MM.1S (cell line): ENCODE data around the gene OLFM1.
"Not testable (repeated sequence)": the region's sequence is repeated elsewhere in the genome, so short reads cannot be mapped to it uniquely, and the experiment has no call there.

Experiments used
- DNase-seq: peaks from one replicate; pipeline ENCODE4 v3.0.0-alpha.2; 2015
- H2AFZ ChIP-seq: fragments of 300-600 bp; sonication (generic); 2 replicates; pipeline ENCODE4 v1.6.0; 2016; ENCODE audit warnings: antibody characterized with exemption, low read length
- H3F3A ChIP-seq: fragments of 300-600 bp; sonication (generic); 2 replicates; pipeline ENCODE4 v1.6.1; 2016; ENCODE audit warnings: mild to moderate bottlenecking, antibody characterized with exemption, low read length, moderate library complexity, mixed read lengths; ENCODE audit not compliant: insufficient read depth
- H3K27ac ChIP-seq: fragments of 300-600 bp; sonication (generic); 2 replicates; pipeline ENCODE4 v1.5.1; 2016; ENCODE audit warnings: mild to moderate bottlenecking, low read length
- H3K27me3 ChIP-seq: fragments of 300-600 bp; sonication (generic); replicated peaks from 2 replicates; pipeline ENCODE4 v1.6.0; 2016; ENCODE audit warnings: low read length; ENCODE audit not compliant: insufficient read depth
- H3K36me3 ChIP-seq: fragments of 300-600 bp; sonication (generic); replicated peaks from 2 replicates; pipeline ENCODE4 v1.6.1; 2016; ENCODE audit warnings: mild to moderate bottlenecking, low read length, mixed read lengths; ENCODE audit not compliant: insufficient read depth
- H3K4me1 ChIP-seq: fragments of 300-600 bp; sonication (generic); 2 replicates; pipeline ENCODE4 v1.6.1; 2016; ENCODE audit warnings: low read length, mixed read lengths
- H3K4me2 ChIP-seq: fragments of 300-600 bp; sonication (generic); 2 replicates; pipeline ENCODE4 v1.6.0; 2016; ENCODE audit warnings: low read depth, low read length
- H3K4me3 ChIP-seq: fragments of 300-600 bp; sonication (generic); 2 replicates; pipeline ENCODE4 v1.5.1; 2016; ENCODE audit warnings: low read length, mixed read lengths
- H3K79me2 ChIP-seq: fragments of 300-600 bp; sonication (generic); 2 replicates; pipeline ENCODE4 v1.6.1; 2016; ENCODE audit warnings: mixed run types, low read length, mixed read lengths
- H3K9ac ChIP-seq: fragments of 300-600 bp; sonication (generic); 2 replicates; pipeline ENCODE4 v1.6.1; 2016; ENCODE audit warnings: low read length, mixed read lengths
- H3K9me2 ChIP-seq: fragments of 300-600 bp; sonication (generic); replicated peaks from 2 replicates; pipeline ENCODE4 v1.6.1; 2016; ENCODE audit warnings: mild to moderate bottlenecking, low read length, mixed read lengths; ENCODE audit not compliant: insufficient read depth
- H3K9me3 ChIP-seq: fragments of 300-600 bp; sonication (generic); replicated peaks from 2 replicates; pipeline ENCODE4 v1.6.1; 2016; ENCODE audit warnings: mild to moderate bottlenecking, low read length, mixed read lengths; ENCODE audit not compliant: insufficient read depth
- H4K20me1 ChIP-seq: fragments of 300-600 bp; sonication (generic); 2 replicates; pipeline ENCODE4 v1.6.1; 2016; ENCODE audit warnings: mild to moderate bottlenecking, low read length, moderate library complexity, mixed read lengths; ENCODE audit not compliant: insufficient read depth
- EZH2 ChIP-seq: fragments of 300-600 bp; sonication (generic); optimal IDR thresholded peaks from 2 replicates; pipeline ENCODE3; 2017; ENCODE audit warnings: low read depth, mild to moderate bottlenecking, antibody characterized with exemption, low read length, mixed read lengths
- EZH2phosphoT487 ChIP-seq: fragments of 300-600 bp; sonication (generic); IDR thresholded peaks from 2 replicates; pipeline ENCODE4 v1.6.1; 2018; ENCODE audit warnings: antibody characterized with exemption, low read length
- TF ChIP-seq, protein P1 (sequence below): fragments of 300-600 bp; sonication (generic); IDR thresholded peaks from 2 replicates; pipeline ENCODE4 v1.5.1; 2016; ENCODE audit warnings: antibody characterized with exemption, low read length, mixed read lengths

The OLFM1 gene

DNA sequence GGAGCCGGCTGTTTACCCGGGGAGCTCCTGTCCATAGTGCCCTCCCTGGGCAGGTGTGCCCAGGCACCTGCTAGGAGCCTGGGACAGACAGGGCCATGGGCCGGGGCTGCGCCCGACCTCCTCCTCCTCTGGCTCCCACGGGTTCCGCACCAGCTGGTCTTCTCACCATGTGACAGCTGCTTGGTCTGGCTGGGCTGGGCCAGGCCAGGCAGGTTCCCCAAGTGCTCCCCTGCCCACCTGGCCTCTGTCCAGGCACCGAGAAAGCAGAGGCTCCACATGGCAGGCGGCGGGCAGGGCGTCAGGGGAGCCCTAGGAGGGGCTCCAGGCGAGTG lies 60.0 kb downstream of the OLFM1 start:
- H3F3A ChIP-seq = no peaks in the 10 kb centered on the region
- no peak overlapping the region for H3K4me3 ChIP-seq
- H3K27me3 ChIP-seq = peaks cover 76% of the 10 kb centered on the region
- H3K9me2 ChIP-seq = no peaks in the 10 kb centered on the region
- no peak overlapping the region for H2AFZ ChIP-seq
- DNase-seq = no peak
- no peak overlapping the region for H3K27ac ChIP-seq
- TF ChIP-seq EZH2 = no peak
- no peak for TF ChIP-seq EZH2phosphoT487
- TF ChIP-seq, protein P1, sequence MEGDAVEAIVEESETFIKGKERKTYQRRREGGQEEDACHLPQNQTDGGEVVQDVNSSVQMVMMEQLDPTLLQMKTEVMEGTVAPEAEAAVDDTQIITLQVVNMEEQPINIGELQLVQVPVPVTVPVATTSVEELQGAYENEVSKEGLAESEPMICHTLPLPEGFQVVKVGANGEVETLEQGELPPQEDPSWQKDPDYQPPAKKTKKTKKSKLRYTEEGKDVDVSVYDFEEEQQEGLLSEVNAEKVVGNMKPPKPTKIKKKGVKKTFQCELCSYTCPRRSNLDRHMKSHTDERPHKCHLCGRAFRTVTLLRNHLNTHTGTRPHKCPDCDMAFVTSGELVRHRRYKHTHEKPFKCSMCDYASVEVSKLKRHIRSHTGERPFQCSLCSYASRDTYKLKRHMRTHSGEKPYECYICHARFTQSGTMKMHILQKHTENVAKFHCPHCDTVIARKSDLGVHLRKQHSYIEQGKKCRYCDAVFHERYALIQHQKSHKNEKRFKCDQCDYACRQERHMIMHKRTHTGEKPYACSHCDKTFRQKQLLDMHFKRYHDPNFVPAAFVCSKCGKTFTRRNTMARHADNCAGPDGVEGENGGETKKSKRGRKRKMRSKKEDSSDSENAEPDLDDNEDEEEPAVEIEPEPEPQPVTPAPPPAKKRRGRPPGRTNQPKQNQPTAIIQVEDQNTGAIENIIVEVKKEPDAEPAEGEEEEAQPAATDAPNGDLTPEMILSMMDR = no peak
- H3K9me3 ChIP-seq = no peaks in the 10 kb centered on the region
- H3K4me1 ChIP-seq = no peaks in the 10 kb centered on the region
- no peaks in the 10 kb centered on the region for H3K79me2 ChIP-seq
- H3K9ac ChIP-seq = no peak overlapping the region
- H3K4me2 ChIP-seq = no peak overlapping the region
- H3K36me3 ChIP-seq = no peaks in the 10 kb centered on the region
- H4K20me1 ChIP-seq = no peaks in the 10 kb centered on the region

DNA sequence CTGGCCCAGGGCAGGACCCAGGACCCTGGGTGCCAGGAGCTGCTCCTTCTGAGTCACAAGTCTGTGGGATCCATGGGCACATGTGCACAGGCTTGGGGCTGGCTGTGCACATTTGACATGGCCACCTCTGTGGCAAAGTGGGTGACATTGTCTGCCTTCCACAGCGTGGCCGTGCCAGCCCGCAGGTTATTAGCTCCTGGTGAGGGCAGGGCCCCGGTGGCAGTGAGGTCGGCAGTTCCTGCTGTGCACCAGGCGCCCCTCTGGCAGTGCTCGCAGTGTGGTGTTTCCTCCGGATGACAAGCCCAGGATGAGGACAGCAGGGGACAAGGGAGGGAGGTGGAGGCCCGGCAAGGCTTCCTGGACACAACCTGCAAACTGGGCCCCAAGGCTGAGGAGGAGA lies 60.5 kb downstream of the OLFM1 start:
- TF ChIP-seq, protein P1 = no peak
- TF ChIP-seq EZH2phosphoT487 (no peak), EZH2 (no peak)
- Histone ChIP-seq H3F3A (no peaks in the 10 kb centered on the region), H2AFZ (no peak overlapping the region), H3K27me3 (peaks cover 76% of the 10 kb centered on the region), H3K4me1 (no peaks in the 10 kb centered on the region), H3K4me3 (no peak overlapping the region), H3K79me2 (no peaks in the 10 kb centered on the region), H3K4me2 (no peak overlapping the region), H4K20me1 (no peaks in the 10 kb centered on the region), H3K9me2 (no peaks in the 10 kb centered on the region), H3K27ac (no peak overlapping the region), H3K9me3 (no peaks in the 10 kb centered on the region), H3K9ac (no peak overlapping the region), H3K36me3 (no peaks in the 10 kb centered on the region)
- no peak for DNase-seq

DNA sequence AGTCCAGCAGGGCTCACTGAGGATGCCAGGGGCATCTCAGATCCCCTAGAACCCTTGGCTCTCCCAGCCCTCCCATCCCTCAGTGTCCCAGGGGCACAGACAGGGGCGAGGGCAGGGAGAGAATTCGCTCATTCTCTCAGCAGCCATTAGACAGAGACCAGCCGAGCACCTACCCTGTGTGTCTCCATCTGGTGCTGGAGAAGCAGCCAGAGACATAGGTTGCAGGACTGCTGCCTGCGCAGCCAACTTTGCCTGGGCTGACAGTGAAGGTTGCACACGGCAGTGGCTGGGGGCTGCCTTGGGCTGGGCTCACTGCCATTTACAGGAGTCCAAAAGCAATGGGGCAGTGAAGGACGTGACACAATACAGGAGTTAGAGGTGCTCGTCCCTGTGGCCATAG lies 60.9 kb downstream of the OLFM1 start:
- TF ChIP-seq EZH2 (no peak), EZH2phosphoT487 (no peak)
- TF ChIP-seq, protein P1 = no peak
- Histone ChIP-seq H3K4me1 (no peaks in the 10 kb centered on the region), H4K20me1 (no peaks in the 10 kb centered on the region), H3K4me2 (no peak overlapping the region), H3K36me3 (no peaks in the 10 kb centered on the region), H3K9ac (no peak overlapping the region), H3K79me2 (no peaks in the 10 kb centered on the region), H3K4me3 (no peak overlapping the region), H3K27me3 (peaks cover 76% of the 10 kb centered on the region), H3K27ac (no peak overlapping the region), H3K9me2 (no peaks in the 10 kb centered on the region), H3K9me3 (no peaks in the 10 kb centered on the region), H3F3A (no peaks in the 10 kb centered on the region), H2AFZ (no peak overlapping the region)
- no peak for DNase-seq

DNA sequence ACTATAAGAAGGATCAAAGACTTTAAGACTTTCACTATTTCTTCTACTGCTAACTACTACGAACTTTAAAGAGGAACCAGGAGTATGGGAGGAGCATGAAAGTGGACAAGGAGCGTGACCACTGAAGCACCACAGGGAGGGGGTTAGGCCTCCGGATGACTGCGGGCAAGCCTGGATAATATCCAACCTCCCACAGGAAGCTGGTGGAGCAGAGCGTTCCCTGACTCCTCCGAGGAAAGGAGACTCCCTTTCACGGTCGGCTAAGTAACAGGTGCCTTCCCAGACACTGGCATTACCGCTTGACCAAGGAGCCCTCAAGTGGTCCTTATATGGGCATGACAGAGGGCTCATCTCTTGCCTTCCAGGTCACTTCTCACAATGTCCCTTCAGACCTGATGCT lies 62.4 kb downstream of the OLFM1 start:
- not testable (repeated sequence) for H2AFZ ChIP-seq, H3K4me2 ChIP-seq, H3K36me3 ChIP-seq, DNase-seq, H3K27ac ChIP-seq, H3K4me3 ChIP-seq, H3K9me2 ChIP-seq, H4K20me1 ChIP-seq, H3K9me3 ChIP-seq, H3K79me2 ChIP-seq, H3K4me1 ChIP-seq, H3K9ac ChIP-seq, H3F3A ChIP-seq
- H3K27me3 ChIP-seq = peaks cover 77% of the 10 kb centered on the region
